Measurements from ENCODE around the gene CDK12.
"Not testable (repeated sequence)": the region's sequence is repeated elsewhere in the genome, so short reads cannot be mapped to it uniquely, and the experiment has no call there.

CDK12 gene

DNA sequence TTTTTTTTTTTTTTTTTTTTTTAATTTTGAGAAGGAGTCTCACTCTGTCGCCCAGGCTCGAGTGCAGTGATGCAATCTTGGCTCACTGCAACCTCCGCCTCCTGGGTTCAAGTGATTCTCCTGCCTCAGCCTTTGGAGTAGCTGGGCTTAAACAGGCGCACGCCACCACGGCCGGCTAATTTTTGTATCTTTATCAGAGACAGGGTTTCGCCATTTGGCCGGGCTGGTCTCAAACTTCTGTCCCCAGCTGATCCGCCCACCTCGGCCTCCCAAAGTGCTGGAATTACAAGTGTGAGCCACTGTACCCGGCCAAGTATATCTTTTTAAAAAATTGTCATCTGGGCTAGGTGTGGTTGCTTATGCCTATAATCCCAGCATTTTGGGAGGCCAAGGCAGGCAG is 35.6 kb downstream of the CDK12 start:
- DNase-seq (ENCODE audit: low spot score): not testable (repeated sequence)

DNA sequence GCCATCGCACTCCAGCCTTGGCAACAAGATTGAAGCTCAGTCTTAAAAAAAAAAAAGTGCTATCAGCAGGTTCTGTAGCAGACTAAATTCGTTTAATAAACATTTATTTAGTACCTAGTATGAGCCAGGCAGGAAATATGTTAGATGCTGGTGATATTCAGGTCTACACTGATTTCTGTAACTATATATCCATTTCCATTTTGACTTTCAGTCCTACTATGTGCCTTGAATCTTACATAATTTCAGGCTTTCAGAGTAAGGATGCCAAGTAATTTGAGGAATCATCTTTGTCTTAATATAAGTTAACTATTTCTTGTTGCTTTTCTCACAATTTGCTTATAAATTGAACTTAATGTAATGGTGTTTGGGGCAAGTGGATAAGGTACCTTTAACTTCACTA is 46.2 kb downstream of the CDK12 start:
- DNase-seq (ENCODE audit: low spot score): no peak

DNA sequence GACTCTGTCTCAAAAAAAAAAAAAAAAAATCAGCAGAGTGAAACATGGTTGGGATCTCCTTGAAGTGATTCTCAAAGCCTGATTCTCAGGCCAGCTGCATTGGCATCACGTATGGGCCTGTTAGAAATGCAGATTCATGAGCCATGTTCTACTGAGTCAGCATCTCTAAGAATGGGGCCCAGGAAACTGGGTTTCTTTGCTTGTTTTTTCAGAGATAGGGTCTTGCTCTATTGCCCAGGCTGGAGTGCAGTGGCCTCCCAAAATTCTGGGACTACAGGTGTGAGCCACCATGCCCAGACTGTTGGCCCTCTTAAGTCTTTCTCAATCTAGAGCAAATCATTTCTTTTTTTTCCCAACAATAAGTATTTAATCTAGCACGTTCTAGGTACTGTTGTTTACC is 47.7 kb downstream of the CDK12 start:
- DNase-seq (ENCODE audit: low spot score): no peak

- no peak for DNase-seq (ENCODE audit: low spot score)
These were observed 52.0 kb downstream of the CDK12 start for GRCh38 chr17:39513309-39513708.

GRCh38 chr17:39513915-39514314 is 52.6 kb downstream of the CDK12 start:
- DNase-seq (ENCODE audit: low spot score): no peak

DNA sequence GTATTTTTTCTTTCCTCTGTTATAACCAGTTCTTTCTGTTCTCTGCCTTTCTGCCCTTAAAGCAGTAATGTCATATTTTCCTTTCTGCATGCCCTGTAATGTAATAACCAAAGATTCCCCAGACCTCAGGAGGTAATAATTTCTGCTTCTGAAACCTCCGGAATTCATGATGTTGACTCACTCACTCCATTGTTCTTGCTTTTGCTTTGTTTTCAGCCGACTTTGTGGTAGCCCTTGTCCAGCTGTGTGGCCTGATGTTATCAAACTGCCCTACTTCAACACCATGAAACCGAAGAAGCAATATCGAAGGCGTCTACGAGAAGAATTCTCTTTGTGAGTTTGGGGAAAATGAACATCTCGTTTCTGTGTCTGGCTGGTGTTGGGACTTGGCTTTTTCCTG is 55.9 kb downstream of the CDK12 start:
- DNase-seq (ENCODE audit: low spot score): no peak

- no peak for DNase-seq (ENCODE audit: low spot score)
These were observed 64.7 kb downstream of the CDK12 start for GRCh38 chr17:39525801-39526506.

- DNase-seq (ENCODE audit: low spot score): no peak
These were observed 66.0 kb downstream of the CDK12 start for GRCh38 chr17:39527220-39527813.

GRCh38 chr17:39529455-39529854 is 68.2 kb downstream of the CDK12 start:
- DNase-seq (ENCODE audit: low spot score): no peak

DNA sequence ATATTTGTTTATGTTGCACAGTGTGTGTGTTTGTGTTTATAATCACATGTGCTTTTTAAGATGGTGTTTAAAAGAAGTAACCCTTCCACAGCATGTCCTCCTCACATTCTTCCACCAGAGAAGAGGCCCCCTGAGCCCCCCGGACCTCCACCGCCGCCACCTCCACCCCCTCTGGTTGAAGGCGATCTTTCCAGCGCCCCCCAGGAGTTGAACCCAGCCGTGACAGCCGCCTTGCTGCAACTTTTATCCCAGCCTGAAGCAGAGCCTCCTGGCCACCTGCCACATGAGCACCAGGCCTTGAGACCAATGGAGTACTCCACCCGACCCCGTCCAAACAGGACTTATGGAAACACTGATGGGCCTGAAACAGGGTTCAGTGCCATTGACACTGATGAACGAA is 69.2 kb downstream of the CDK12 start:
- DNase-seq (ENCODE audit: low spot score): no peak

DNA sequence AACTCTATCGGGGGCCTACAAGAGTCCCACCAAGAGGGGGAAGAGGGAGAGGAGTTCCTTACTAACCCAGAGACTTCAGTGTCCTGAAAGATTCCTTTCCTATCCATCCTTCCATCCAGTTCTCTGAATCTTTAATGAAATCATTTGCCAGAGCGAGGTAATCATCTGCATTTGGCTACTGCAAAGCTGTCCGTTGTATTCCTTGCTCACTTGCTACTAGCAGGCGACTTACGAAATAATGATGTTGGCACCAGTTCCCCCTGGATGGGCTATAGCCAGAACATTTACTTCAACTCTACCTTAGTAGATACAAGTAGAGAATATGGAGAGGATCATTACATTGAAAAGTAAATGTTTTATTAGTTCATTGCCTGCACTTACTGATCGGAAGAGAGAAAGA is 70.0 kb downstream of the CDK12 start:
- no peak for DNase-seq (ENCODE audit: low spot score)

DNA sequence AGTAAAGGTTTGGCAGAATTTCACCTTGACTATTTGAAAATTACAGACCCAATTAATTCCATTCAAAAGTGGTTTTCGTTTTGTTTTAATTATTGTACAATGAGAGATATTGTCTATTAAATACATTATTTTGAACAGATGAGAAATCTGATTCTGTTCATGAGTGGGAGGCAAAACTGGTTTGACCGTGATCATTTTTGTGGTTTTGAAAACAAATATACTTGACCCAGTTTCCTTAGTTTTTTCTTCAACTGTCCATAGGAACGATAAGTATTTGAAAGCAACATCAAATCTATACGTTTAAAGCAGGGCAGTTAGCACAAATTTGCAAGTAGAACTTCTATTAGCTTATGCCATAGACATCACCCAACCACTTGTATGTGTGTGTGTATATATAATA is 72.6 kb downstream of the CDK12 start:
- no peak for DNase-seq (ENCODE audit: low spot score)

DNA sequence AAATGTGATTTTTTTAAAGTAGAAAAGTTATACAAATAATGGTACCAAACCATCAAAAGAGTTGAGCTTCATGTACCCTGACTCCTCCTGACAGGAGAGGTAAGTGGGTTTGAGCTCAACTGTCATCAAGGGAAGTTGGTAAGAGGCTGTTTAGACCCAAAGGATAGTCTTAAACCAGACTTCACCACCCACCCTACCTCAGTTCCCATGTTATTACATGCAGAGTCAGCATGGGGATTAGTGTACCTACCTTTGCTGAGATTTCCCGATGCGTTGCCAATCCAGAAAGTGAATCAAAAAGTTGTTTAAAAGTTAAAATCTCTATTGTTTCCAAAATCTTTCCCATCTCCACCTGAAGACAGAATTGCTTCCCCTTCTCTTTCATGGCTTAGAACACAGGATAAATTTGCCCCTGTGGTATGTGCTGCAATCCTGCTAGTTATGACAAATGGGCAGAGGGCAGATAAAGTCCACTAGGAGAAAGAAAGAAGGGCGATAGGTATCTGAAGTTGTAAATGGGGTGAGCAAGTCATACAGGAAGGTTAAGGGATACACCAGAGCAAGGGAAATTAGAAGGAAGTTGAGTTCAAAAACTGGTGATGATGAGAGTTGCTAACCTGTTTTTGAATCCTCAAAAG is 73.6 kb downstream of the CDK12 start:
- no peak for DNase-seq (ENCODE audit: low spot score)

- no peak for DNase-seq (ENCODE audit: low spot score)
These were observed 75.2 kb downstream of the CDK12 start for GRCh38 chr17:39536468-39536867.

- not testable (repeated sequence) for DNase-seq (ENCODE audit: low spot score)
These were observed 76.1 kb downstream of the CDK12 start for GRCh38 chr17:39537364-39537763.

DNA sequence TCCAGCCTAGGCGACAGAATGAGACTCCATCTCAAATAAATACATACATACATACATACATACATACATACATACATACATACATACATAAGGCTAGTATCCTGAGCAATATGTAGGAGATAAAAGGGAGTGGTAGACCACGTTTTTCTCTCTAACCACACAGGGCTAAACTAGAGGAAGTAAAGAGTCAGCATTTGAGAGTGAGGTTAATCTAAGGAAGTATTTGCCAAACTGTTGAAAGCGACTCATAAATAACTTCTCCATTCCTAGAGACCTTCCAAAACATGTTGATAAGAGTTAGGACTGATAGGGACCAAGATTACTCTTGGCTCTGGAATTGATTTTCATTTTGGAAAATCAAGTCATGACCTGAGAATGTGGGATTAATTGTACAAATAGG is 77.6 kb downstream of the CDK12 start:
- DNase-seq (ENCODE audit: low spot score): no peak

GRCh38 chr17:39540611-39541010 is 79.3 kb downstream of the CDK12 start:
- DNase-seq (ENCODE audit: low spot score): no peak

GRCh38 chr17:39541652-39542051 is 80.4 kb downstream of the CDK12 start:
- DNase-seq (ENCODE audit: low spot score): no peak

GRCh38 chr17:39543176-39543575 is 81.9 kb downstream of the CDK12 start:
- DNase-seq (ENCODE audit: low spot score): no peak

- DNase-seq (ENCODE audit: low spot score): no peak
These were observed 82.4 kb downstream of the CDK12 start for GRCh38 chr17:39543664-39544063.

DNA sequence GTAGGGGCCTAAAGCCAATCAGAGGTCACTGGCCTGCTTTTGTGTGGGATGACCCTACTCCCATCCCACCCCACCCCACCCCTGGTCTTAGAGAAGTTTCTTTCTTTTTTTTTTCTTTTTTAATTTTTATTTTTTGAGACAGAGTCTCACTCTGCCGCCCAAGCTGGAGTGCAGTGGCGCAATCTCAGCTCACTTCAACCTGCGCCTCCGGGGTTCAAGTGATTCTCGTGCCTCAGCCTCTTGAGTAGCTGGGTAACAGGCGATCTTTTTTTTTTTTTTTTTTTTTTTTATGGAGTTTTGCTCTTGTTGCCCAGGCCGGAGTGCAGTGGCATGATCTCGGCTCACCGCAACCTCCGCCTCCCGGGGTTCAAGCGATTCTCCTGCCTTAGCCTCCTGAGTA is 83.1 kb downstream of the CDK12 start:
- DNase-seq (ENCODE audit: low spot score): not testable (repeated sequence)

- peak; percentile 71 for DNase-seq (ENCODE audit: low spot score)
These were observed 86.6 kb downstream of the CDK12 start for GRCh38 chr17:39547713-39548478.

Measured in AG08396 (cell line).